ENCODE results near the gene CCDC167.

GRCh38 chr6:37460805-37461204 lies 38.9 kb downstream of the CCDC167 start:
- TF ChIP-seq CTCF (IDR thresholded peaks at IDR 0.05; ENCODE audit: low read depth, low read length, poor library complexity, severe bottlenecking) (no peak), EZH2phosphoT487 (IDR thresholded peaks at IDR 0.05; ENCODE audit: borderline replicate concordance, low read length) (no peak)
